ENCODE results near the gene ATG7. TPM values are rescaled to one million over a fixed set of nuclear protein-coding genes. Genes with fewer than 3 reads are reported as not detected.

ATG7 gene
- total RNA-seq, 1 donor from 2014 or later, result 51.7 TPM

DNA sequence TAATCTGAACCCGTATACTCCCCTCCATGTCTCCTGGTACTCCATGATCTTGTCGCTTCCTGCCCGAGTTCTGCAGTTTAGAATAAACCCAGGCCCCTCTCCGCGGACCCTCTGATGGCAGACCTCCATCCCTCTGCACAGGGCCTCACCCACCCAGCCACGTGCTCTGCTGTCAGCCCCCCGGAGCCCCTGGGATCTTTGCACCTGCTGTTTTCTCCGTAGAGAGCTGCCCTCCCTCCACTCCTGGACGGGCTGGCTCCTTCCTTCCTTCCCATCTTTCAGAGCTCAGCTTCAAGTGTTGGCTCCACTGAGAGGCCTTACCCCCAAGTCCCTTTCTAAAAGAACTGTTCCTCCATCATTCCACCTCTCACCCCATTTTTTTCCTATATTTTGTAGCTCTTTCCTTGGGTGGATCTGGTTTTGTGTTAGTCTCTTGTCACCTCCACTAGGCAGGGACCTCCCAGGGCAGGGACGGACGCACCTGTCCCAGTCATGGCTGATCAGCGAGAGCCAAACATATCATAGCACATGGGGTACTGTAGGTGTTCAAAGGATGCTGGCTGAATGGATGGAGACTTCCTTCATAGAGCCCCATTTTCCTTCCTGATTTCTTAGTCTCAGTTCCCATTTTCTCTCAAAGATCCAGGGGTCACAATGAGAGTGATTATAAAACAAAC lies 264.9 kb downstream of the ATG7 start:
- CTCF ChIA-PET, result no interaction called here
- ATAC-seq (ENCODE audit: low read depth), result no peak
- no peak overlapping the region for H3K27ac Mint-ChIP-seq
- POLR2A ChIA-PET, result no interaction called here
- intact Hi-C loops (cut with micrococcal nuclease), result no loop called here
- H3K4me3 Mint-ChIP-seq, result no peak overlapping the region
- H3K27me3 Mint-ChIP-seq, result no peaks in the 10 kb centered on the region
- no peak for DNase-seq
- TF ChIP-seq, protein P1, sequence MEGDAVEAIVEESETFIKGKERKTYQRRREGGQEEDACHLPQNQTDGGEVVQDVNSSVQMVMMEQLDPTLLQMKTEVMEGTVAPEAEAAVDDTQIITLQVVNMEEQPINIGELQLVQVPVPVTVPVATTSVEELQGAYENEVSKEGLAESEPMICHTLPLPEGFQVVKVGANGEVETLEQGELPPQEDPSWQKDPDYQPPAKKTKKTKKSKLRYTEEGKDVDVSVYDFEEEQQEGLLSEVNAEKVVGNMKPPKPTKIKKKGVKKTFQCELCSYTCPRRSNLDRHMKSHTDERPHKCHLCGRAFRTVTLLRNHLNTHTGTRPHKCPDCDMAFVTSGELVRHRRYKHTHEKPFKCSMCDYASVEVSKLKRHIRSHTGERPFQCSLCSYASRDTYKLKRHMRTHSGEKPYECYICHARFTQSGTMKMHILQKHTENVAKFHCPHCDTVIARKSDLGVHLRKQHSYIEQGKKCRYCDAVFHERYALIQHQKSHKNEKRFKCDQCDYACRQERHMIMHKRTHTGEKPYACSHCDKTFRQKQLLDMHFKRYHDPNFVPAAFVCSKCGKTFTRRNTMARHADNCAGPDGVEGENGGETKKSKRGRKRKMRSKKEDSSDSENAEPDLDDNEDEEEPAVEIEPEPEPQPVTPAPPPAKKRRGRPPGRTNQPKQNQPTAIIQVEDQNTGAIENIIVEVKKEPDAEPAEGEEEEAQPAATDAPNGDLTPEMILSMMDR (IDR thresholded peaks at IDR 0.05), result no peak
- no peaks in the 10 kb centered on the region for H3K9me3 Mint-ChIP-seq
- H3K4me1 Mint-ChIP-seq, result no peaks in the 10 kb centered on the region
- H3K36me3 Mint-ChIP-seq (ENCODE audit: low read depth), result peaks cover 5% of the 10 kb centered on the region

DNA sequence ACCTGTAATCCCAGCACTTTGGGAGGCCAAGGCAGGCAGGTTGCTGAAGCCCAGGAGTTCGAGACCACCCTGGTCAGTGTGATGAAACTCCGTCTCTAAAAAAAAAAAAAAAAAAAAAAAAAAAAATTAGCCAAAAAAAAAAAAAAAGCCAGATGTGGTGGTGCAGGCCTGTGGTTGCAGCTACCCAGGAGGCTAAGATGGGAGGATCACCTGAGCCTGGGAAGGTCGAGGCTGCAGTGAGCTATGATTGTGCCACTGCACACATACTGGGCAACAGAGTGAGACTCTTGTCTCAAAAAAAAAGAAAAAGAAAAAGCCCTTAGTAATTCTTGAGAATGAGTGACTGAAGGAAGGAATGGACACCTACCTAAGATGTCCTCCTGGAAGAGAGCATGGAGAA lies 266.4 kb downstream of the ATG7 start:
- no peak overlapping the region for H3K27ac Mint-ChIP-seq
- intact Hi-C loops (cut with micrococcal nuclease), result no loop called here
- ATAC-seq (ENCODE audit: low read depth) (no peak), DNase-seq (no peak)
- H3K4me3 Mint-ChIP-seq, result no peak overlapping the region
- CTCF ChIA-PET, result no interaction called here
- no peaks in the 10 kb centered on the region for H3K27me3 Mint-ChIP-seq
- no peaks in the 10 kb centered on the region for H3K9me3 Mint-ChIP-seq
- H3K4me1 Mint-ChIP-seq, result no peaks in the 10 kb centered on the region
- TF ChIP-seq, protein P1 (IDR thresholded peaks at IDR 0.05), result no peak
- peaks cover 5% of the 10 kb centered on the region for H3K36me3 Mint-ChIP-seq (ENCODE audit: low read depth)
- POLR2A ChIA-PET, result no interaction called here

DNA sequence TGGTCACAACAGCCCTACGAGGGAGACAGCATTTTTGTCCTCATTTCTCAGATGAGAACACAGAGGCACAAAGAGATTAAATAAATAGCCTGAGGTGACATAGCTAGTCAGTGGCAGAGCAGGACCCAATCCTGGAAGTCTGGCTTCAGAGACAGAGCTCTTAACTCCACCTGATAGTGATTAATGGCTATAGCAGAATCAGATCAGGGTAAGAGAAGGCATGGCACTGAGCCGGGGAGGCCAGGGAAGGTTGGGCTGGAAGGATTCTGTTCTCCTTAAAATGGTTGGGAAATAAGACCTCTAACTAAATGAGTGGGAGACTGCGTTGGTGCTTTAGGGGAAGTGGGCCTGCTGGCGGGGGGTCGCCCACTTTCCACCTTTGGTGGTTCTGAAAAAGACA lies 267.0 kb downstream of the ATG7 start:
- H3K27ac Mint-ChIP-seq, result no peak overlapping the region
- peaks cover 5% of the 10 kb centered on the region for H3K36me3 Mint-ChIP-seq (ENCODE audit: low read depth)
- ChIA-PET POLR2A (no interaction called here), CTCF (no interaction called here)
- H3K27me3 Mint-ChIP-seq, result no peaks in the 10 kb centered on the region
- no peak overlapping the region for H3K4me3 Mint-ChIP-seq
- ATAC-seq (ENCODE audit: low read depth), result no peak
- intact Hi-C loops (cut with micrococcal nuclease), result no loop called here
- H3K4me1 Mint-ChIP-seq, result no peaks in the 10 kb centered on the region
- TF ChIP-seq, protein P1 (IDR thresholded peaks at IDR 0.05), result no peak
- H3K9me3 Mint-ChIP-seq, result no peaks in the 10 kb centered on the region
- DNase-seq, result no peak

DNA sequence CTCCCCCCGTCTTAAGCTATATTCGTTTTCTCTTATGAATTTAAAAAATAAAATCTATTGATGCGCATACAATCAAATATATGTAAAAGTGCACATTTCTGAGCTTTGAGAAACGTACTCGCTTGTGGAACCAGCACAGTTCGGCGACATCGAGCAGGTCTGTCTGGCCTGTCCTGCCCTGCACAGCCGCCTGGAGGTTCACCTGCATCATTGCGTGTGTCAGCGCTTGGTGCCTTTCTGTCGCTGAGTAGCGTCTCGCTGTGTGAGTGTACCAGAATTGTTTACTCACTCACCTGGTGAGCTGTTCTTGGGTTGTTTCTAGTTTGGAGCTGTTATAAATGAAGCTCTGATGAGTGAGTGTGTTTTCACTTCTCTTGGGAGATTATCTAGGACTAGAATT lies 267.5 kb downstream of the ATG7 start:
- Mint-ChIP-seq H3K4me1 (no peaks in the 10 kb centered on the region), H3K9me3 (no peaks in the 10 kb centered on the region), H3K27ac (no peak overlapping the region), H3K36me3 (ENCODE audit: low read depth) (peaks cover 5% of the 10 kb centered on the region), H3K4me3 (no peak overlapping the region), H3K27me3 (no peaks in the 10 kb centered on the region)
- intact Hi-C loops (cut with micrococcal nuclease), result no loop called here
- no peak for DNase-seq
- no peak for ATAC-seq (ENCODE audit: low read depth)
- ChIA-PET POLR2A (no interaction called here), CTCF (no interaction called here)
- TF ChIP-seq, protein P1 (IDR thresholded peaks at IDR 0.05), result no peak

DNA sequence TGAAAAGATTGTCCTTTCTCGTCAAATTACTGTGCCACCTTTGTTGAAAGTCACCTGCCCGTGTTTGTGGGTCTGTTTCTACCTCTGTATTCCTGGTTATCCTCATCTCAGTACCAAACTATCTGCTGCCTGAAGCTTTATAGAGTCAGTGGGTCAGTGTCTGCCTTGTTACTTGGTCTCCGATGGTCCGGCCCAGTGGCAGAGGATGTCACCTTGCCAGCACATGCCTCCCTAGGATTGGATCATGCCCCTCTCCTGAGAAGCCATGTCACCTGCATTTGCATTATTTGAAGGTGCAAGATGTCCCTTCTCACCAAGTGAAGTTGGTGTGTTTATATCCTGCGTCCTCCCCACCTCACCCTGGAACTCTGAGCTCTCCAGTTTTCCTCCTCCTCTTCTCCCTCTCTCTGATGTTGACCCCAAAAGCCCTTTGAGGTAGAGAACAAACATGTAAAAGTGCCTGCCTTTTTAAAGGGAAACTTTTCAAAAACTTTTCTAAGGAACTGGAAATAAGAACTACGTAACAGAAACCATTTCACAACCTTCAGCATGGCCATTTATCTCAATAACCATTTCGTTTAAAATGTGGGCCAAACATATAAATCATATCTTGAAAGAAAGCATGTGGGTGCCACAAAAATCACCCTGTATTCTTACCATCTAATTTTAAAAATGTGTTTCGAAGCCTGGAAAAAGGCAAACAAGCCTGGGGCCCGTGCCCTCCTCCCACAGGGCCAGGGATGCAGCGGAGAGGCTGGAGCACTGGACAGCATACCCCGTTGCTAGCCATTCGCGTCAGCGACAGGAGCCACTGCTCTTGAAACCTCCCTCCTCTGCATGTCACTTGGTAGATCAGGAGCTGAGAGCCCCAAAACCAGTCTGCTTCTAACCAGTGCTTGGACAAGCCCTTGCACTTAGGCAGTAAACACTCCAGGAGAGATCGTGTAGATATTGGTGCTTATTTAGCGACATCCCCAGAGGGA lies 269.4 kb downstream of the ATG7 start:
- intact Hi-C loops (cut with micrococcal nuclease), result no loop called here
- TF ChIP-seq, protein P1 (IDR thresholded peaks at IDR 0.05), result no peak
- POLR2A ChIA-PET, result no interaction called here
- Mint-ChIP-seq H3K27ac (no peak overlapping the region), H3K27me3 (no peaks in the 10 kb centered on the region), H3K4me1 (no peaks in the 10 kb centered on the region), H3K4me3 (no peak overlapping the region), H3K9me3 (no peaks in the 10 kb centered on the region), H3K36me3 (ENCODE audit: low read depth) (peaks cover 5% of the 10 kb centered on the region)
- CTCF ChIA-PET, result no interaction called here
- no peak for DNase-seq
- no peak for ATAC-seq (ENCODE audit: low read depth)

All from activated B cell treated with CpG ODN at 0.5 μM for 24 hours (primary cell).